HL-60 (cell line): ENCODE measurements around the gene KLHDC1.

Source experiments
- DNase-seq, 2 experiments: peaks; one replicate each; pipeline ENCODE4 v3.0.0-alpha.2; 2010 to 2020; ENCODE audit warnings: low read depth in 1 of 2, low spot score in 1 of 2
- H3K27ac ChIP-seq: fragments of 250-450 bp; sonication (Bioruptor Pico); replicated peaks from 2 replicates; pipeline ENCODE4 v1.5.1; 2020; ENCODE audit warnings: mild to moderate bottlenecking, moderate library complexity
- H3K27me3 ChIP-seq: fragments of 250-450 bp; sonication (Bioruptor Pico); 2 replicates; pipeline ENCODE4 v1.5.1; 2021; ENCODE audit warnings: mild to moderate bottlenecking, moderate library complexity; ENCODE audit not compliant: insufficient read depth, poor library complexity, severe bottlenecking
- H3K4me3 ChIP-seq: replicated peaks from 2 replicates; pipeline ENCODE4 v1.5.1; 2011; ENCODE audit warnings: mild to moderate bottlenecking, control low read depth, low read length; ENCODE audit not compliant: insufficient read depth
- CTCF ChIP-seq: IDR thresholded peaks from one replicate; pipeline ENCODE4 v1.5.1; 2011; ENCODE audit warnings: low read length, control low read depth, inconsistent platforms; ENCODE audit not compliant: insufficient read depth
- GABPA ChIP-seq: IDR thresholded peaks from 2 replicates; pipeline ENCODE4 v1.6.1; 2012; ENCODE audit warnings: low read depth
- POLR2AphosphoS5 ChIP-seq: IDR thresholded peaks from 2 replicates; pipeline ENCODE4 v1.6.1; 2012; ENCODE audit warnings: low read depth
- REST ChIP-seq: IDR thresholded peaks from 2 replicates; pipeline ENCODE4 v1.6.1; 2012; ENCODE audit warnings: low read depth; ENCODE audit not compliant: insufficient replicate concordance
- SPI1 ChIP-seq: IDR thresholded peaks from 2 replicates; pipeline ENCODE4 v1.6.1; 2012; ENCODE audit warnings: low read depth, mild to moderate bottlenecking, borderline replicate concordance

The KLHDC1 gene

GRCh38 chr14:49767571-49768300 is 74.8 kb downstream of the KLHDC1 start, which contains the start of gene KLHDC2:
TSS of gene KLHDC2 (plus strand) at chr14:49768153. CDS start at chr14:49768469, 316 bp downstream.
- no peak for TF ChIP-seq SPI1
- TF ChIP-seq GABPA, result peak; percentile 78
- TF ChIP-seq CTCF, result no peak
- TF ChIP-seq REST, result no peak
- peak; percentile 29; the same call in 1 of the 2 replicates for TF ChIP-seq POLR2AphosphoS5
- H3K27me3 ChIP-seq, result no peaks in the 10 kb centered on the region
- H3K27ac ChIP-seq, result peak within 1 kb of the TSS; percentile 93
- DNase-seq, result peak; percentile 64 to 88
- H3K4me3 ChIP-seq, result peak within 1 kb of the TSS; percentile 82

GRCh38 chr14:49768301-49769121 is 75.6 kb downstream of the KLHDC1 start:
- Histone ChIP-seq H3K27me3 (no peaks in the 10 kb centered on the region), H3K27ac (peak overlapping the region; percentile 93), H3K4me3 (peak overlapping the region; percentile 82)
- no peak for TF ChIP-seq SPI1
- no peak for TF ChIP-seq GABPA
- no peak for TF ChIP-seq POLR2AphosphoS5
- no peak for TF ChIP-seq REST
- DNase-seq, result peak; percentile 24 to 55

- no peak for DNase-seq
- H3K4me3 ChIP-seq, result peak overlapping the region; percentile 82
- TF ChIP-seq GABPA, result no peak
- no peak for TF ChIP-seq POLR2AphosphoS5
- no peak for TF ChIP-seq SPI1
- TF ChIP-seq REST, result no peak
- no peak for TF ChIP-seq CTCF
Observed at GRCh38 chr14:49769171-49769570, 76.3 kb downstream of the KLHDC1 start.

More at GRCh38 chr14:49769171-49769570, 76.3 kb downstream of the KLHDC1 start:
- Histone ChIP-seq H3K27me3 (no peaks in the 10 kb centered on the region), H3K27ac (peak overlapping the region; percentile 93)
